A673 (cell line): ENCODE results near the gene PSMG3.

Experiments
- EZH2 ChIP-seq: fragments of 200-600 bp; sonication (generic); IDR thresholded peaks from 2 replicates; pipeline ENCODE4 v1.6.1; 2017; ENCODE audit warnings: borderline replicate concordance, low read depth, mild to moderate bottlenecking, mixed read lengths, antibody characterized with exemption, low read length; ENCODE audit not compliant: poor library complexity, severe bottlenecking
- TF ChIP-seq, protein P1 (sequence below): fragments of 300-800, 200-600 bp; sonication (generic); conservative IDR thresholded peaks from 2 replicates; pipeline ENCODE4 v1.5.1; 2017; ENCODE audit warnings: low read depth, mild to moderate bottlenecking, antibody characterized with exemption, low read length, moderate library complexity, mixed read lengths

DNA sequence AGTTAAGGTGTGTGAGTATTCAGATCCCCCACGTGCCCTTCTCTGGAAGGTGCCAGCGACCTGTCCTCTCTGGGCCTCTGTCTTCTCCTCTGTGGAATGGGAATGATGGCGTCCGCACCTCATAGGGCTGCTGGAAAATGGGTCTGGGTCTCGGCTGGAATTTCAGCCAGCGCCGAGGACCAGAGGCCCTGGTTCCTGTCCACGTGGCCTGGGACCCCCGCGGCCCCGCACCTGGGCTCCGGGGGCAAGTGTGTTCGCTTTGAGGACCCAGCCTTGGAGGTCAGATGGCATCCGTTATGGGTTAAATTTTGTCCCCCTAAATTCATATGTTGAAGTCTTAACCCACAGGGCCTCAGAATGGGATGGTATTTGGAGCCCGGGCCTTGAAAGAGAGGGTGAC lies 32.6 kb upstream of the PSMG3 start:
- TF ChIP-seq, protein P1, sequence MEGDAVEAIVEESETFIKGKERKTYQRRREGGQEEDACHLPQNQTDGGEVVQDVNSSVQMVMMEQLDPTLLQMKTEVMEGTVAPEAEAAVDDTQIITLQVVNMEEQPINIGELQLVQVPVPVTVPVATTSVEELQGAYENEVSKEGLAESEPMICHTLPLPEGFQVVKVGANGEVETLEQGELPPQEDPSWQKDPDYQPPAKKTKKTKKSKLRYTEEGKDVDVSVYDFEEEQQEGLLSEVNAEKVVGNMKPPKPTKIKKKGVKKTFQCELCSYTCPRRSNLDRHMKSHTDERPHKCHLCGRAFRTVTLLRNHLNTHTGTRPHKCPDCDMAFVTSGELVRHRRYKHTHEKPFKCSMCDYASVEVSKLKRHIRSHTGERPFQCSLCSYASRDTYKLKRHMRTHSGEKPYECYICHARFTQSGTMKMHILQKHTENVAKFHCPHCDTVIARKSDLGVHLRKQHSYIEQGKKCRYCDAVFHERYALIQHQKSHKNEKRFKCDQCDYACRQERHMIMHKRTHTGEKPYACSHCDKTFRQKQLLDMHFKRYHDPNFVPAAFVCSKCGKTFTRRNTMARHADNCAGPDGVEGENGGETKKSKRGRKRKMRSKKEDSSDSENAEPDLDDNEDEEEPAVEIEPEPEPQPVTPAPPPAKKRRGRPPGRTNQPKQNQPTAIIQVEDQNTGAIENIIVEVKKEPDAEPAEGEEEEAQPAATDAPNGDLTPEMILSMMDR: no peak
- no peak for TF ChIP-seq EZH2
